HG03378 (cell line): Measurements from ENCODE around the gene EWSR1.
"Not testable (repeated sequence)": the region's sequence is repeated elsewhere in the genome, so short reads cannot be mapped to it uniquely, and the experiment has no call there.

Experiments used
- ATAC-seq: cut with Tn5 transposase; IDR thresholded peaks from one replicate; pipeline ENCODE4 v1.9.1; 2021; ENCODE audit warnings: mild to moderate bottlenecking, moderate library complexity; ENCODE audit not compliant: unreplicated experiment

EWSR1 gene

DNA sequence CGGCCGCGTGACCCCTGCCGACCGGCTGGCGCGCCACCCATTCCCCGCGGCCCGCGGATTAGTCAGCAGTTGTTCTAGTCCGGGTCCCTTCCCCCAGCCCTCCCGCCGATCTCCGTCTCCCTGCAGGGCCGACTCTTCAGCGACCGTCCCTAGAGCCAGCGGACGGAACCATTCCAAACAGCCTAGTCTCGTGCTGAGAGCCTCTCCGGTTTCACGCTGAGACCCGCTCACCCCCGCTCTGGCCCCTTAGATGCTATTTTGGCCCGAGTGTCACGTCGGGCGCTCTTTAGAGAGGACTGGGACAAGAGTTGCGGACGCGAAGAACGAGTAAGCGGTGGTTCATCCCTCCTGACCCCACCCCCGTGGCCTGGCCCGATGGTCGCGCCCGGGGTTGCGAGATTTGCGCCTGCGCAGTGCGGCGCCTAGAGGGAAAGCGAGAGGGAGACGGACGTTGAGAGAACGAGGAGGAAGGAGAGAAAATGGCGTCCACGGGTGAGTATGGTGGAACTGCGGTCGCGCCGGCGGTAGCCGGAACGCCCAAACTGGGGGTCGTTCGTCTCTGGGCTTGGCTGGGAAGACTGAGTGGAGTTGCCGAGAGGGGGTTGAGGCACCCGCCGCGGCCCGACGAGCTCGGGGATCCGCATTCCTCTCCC, at the start of gene EWSR1, which contains the start of gene RHBDD3:
Gene EWSR1, plus strand, starts transcription at position 411 of the 653 bp plus-strand sequence. Its CDS starts 69 bp downstream, at position 480.
Gene RHBDD3, minus strand, starts transcription at position 124 of the 653 bp plus-strand sequence. CDS start 2,355 bp downstream, outside the sequence.
- ATAC-seq = peak; percentile 70

GRCh38 chr22:29218758-29219408, 49.2 kb upstream of the EWSR1 start:
- no peak for ATAC-seq

DNA sequence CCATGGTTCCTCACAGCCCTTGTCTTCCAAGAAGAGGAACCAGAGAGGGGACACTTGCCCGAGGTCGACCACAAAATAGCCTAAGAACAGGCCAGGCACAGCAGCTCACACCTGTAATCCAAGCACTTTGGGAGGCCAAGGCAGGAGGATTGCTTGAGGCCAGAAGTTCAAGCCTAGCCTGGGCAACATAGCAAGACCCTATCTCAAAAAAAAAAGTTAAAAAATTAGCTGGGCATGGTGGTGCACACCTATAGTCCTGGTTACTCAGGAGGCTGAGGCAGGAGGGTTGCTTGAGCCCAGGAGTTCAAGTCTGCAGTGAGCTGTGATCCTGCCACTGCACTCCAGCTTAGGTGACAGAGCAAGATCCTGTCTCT, 48.7 kb upstream of the EWSR1 start:
- ATAC-seq = not testable (repeated sequence)

GRCh38 chr22:29219881-29220670, 48.0 kb upstream of the EWSR1 start:
- ATAC-seq = no peak

- no peak for ATAC-seq
Observed at GRCh38 chr22:29224121-29224858, 43.8 kb upstream of the EWSR1 start.

GRCh38 chr22:29224859-29225410, 43.1 kb upstream of the EWSR1 start:
- no peak for ATAC-seq

- ATAC-seq = no peak
Observed at GRCh38 chr22:29225422-29226090, 42.5 kb upstream of the EWSR1 start.

GRCh38 chr22:29226351-29226981, 41.6 kb upstream of the EWSR1 start:
- ATAC-seq = no peak

- no peak for ATAC-seq
Observed at GRCh38 chr22:29230972-29231875, 36.8 kb upstream of the EWSR1 start.

GRCh38 chr22:29231971-29232959, 35.8 kb upstream of the EWSR1 start:
- ATAC-seq = no peak

GRCh38 chr22:29233277-29233877, 34.7 kb upstream of the EWSR1 start:
- ATAC-seq = no peak

- not testable (repeated sequence) for ATAC-seq
Observed at GRCh38 chr22:29240481-29240880, 27.6 kb upstream of the EWSR1 start.

- ATAC-seq = no peak
Observed at GRCh38 chr22:29243874-29244446, 24.1 kb upstream of the EWSR1 start.

DNA sequence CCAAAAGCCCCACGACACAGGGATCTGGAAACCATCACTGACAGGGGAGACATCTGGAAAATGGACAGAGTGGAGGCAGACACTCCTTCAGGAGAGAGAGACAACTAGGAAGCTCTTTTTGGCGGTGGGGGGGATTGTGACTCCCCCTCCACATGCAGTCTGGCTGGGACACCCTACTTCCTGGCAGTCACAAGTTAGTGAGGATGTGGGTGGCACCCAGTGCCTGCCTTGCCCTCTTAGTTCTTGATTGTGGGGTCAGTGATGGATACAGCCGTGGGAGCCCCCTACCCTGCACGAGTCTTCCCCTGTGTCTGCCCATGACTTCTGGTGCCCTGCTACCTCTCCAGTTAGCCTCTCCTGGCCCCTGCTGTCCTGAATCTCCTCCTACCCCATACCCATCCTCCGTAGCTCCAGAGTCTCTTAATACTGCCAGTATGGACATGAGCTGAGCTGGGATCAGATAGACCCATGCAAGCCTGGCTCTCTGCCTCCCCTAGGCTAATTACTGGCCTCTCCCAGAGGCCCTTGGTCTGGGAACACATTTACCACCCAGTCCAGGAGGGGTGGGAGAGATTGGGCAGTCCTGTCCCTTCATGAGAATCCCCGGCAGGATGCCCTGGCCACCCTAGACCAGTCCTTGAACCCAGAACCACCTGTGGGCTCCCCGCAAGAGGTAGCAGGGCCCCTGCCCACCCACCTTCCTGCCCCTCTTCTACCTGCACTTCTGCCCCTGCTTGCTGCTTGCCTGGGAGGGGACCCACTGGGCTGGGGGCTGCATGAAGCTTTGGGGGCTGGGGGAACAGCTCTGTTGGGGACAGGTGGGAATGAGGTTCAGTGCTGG, 23.1 kb upstream of the EWSR1 start:
- ATAC-seq = no peak

GRCh38 chr22:29245626-29246385, 22.3 kb upstream of the EWSR1 start:
- ATAC-seq = peak; percentile 58
